GM12878 (cell line): ENCODE data around the gene SORT1.

ENCODE experiments used
- CHD4 ChIP-seq: fragments of 200-600 bp; sonication (generic); IDR thresholded peaks from 2 replicates; pipeline ENCODE4 v1.6.1; 2016; ENCODE audit warnings: mild to moderate bottlenecking
- CTCF ChIP-seq, 3 experiments: IDR thresholded peaks in 2 of 3; conservative IDR thresholded peaks in 1 of 3; 2 replicates each; pipeline ENCODE4 v1.5.1; 2011; ENCODE audit warnings: low read depth in 3 of 3, low read length in 3 of 3, mild to moderate bottlenecking in 3 of 3, control low read depth in 2 of 3, moderate library complexity in 2 of 3, inconsistent platforms in 1 of 3, mixed read lengths in 1 of 3; ENCODE audit not compliant: control insufficient read depth in 2 of 3, insufficient read depth in 1 of 3; ENCODE audit errors: extremely low read depth in 1 of 3
- EZH2 ChIP-seq: IDR thresholded peaks from 2 replicates; pipeline ENCODE4 v1.6.1; 2012; ENCODE audit warnings: low read depth, mild to moderate bottlenecking, control low read depth, inconsistent platforms, low read length, borderline replicate concordance; ENCODE audit not compliant: control insufficient read depth
- POU2F2 ChIP-seq: IDR thresholded peaks from 3 replicates; pipeline ENCODE4 v1.6.1; 2011; ENCODE audit warnings: low read depth, mild to moderate bottlenecking, low read length, borderline replicate concordance
- RAD21 ChIP-seq: IDR thresholded peaks from 2 replicates; pipeline ENCODE4 v1.6.1; 2011; ENCODE audit warnings: mild to moderate bottlenecking, low read depth, low read length, moderate library complexity; ENCODE audit not compliant: insufficient read depth
- RFX5 ChIP-seq: IDR thresholded peaks from 2 replicates; pipeline ENCODE4 v1.6.1; 2011; ENCODE audit warnings: low read depth, low read length, improper control_type of control experiment
- ZNF274 ChIP-seq: IDR thresholded peaks from one replicate; pipeline ENCODE4 v1.8.0; 2011; ENCODE audit not compliant: insufficient read length, insufficient read depth
- ZNF622 ChIP-seq: fragments of 450-650 bp; IDR thresholded peaks from 2 replicates; pipeline ENCODE4 v1.6.1; 2017; ENCODE audit warnings: mild to moderate bottlenecking, inconsistent platforms

GRCh38 chr1:109270623-109271317 lies 126.9 kb downstream of the SORT1 start:
- TF ChIP-seq RAD21 (no peak), RFX5 (no peak), POU2F2 (no peak), EZH2 (no peak), CTCF (IDR thresholded peaks at IDR 0.05 in 2 of 3, conservative IDR thresholded peaks at IDR 0.05 in 1 of 3; ENCODE audit: control insufficient read depth in 2 of 3, extremely low read depth in 1 of 3, insufficient read depth in 1 of 3, low read depth in 3 of 3, low read length in 3 of 3) (no peak), ZNF274 (no peak), CHD4 (no peak), ZNF622 (no peak)
